Brain microvascular endothelial cell (primary cell): ENCODE results near the gene OR4K5.

Experiments
- DNase-seq: peaks from one replicate; pipeline ENCODE4 v3.0.0-alpha.2; 2020
- H3K27ac ChIP-seq: fragments of 250-450 bp; sonication (Bioruptor Pico); 2 replicates; pipeline ENCODE4 v1.5.1; 2020; ENCODE audit warnings: mild to moderate bottlenecking, moderate library complexity
- H3K27me3 ChIP-seq: fragments of 250-450 bp; sonication (Bioruptor Pico); replicated peaks from 2 replicates; pipeline ENCODE4 v1.5.1; 2020; ENCODE audit warnings: mild to moderate bottlenecking
- H3K36me3 ChIP-seq: fragments of 250-450 bp; sonication (Bioruptor Pico); replicated peaks from 2 replicates; pipeline ENCODE4 v1.5.1; 2020; ENCODE audit warnings: mild to moderate bottlenecking
- H3K4me3 ChIP-seq: 2 replicates; pipeline ENCODE4 v1.5.1; 2011; ENCODE audit warnings: low read depth, mild to moderate bottlenecking, control low read depth, low read length, moderate library complexity
- CTCF ChIP-seq: IDR thresholded peaks from 2 replicates; pipeline ENCODE4 v1.5.1; 2011; ENCODE audit warnings: low read depth, mild to moderate bottlenecking, moderate library complexity, low read length, control low read depth, inconsistent platforms; ENCODE audit errors: missing control alignments
- in situ Hi-C: cut with HindIII; loops from 2 replicates; pipeline ENCODE4 v1.10.0; 2017; ENCODE audit warnings: low sequenced_read_pairs, low pct_ligation_motif_present

Gene OR4K5

DNA sequence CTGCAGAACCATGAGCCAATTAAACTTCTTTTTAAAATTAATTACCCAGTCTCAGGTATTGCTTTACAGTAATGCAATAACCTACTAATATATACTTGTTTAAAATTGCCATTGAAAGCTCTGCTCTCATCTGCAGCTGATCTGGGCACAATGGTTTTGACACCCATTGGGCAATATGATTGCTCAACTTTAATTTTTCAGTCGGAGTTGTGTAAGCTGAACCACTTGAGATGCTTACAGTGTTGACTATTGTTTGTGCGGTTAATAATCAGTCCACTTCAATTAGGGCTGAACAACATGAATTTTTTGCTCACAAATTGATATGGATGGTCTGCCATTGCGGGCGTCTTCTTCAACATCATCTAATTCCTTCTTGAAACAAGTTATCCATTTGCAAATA is 18.0 kb upstream of the OR4K5 start:
- H3K27ac ChIP-seq = no peak overlapping the region
- no peak for TF ChIP-seq CTCF
- H3K4me3 ChIP-seq = no peak overlapping the region
- in situ Hi-C loops = no loop called here
- no peaks in the 10 kb centered on the region for H3K27me3 ChIP-seq
- no peaks in the 10 kb centered on the region for H3K36me3 ChIP-seq
- no peak for DNase-seq

DNA sequence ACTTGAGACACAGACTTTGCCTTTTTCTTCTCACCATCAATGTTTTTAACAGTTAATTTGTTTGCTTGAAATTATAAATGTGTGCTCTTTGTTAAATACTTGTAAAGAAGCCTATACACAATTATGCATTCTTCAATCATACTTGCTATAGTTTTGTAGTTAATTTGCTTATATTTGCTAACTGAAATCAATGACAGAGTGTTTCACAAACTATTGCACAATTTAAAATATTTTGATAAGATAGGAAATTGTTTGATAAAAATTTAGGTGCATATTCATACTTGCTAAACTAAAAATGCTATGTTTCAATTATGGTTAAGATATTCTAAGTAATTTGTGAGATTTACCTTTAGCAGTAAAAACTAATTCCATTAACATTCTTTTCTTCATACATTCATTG is 13.7 kb upstream of the OR4K5 start:
- no peaks in the 10 kb centered on the region for H3K27me3 ChIP-seq
- TF ChIP-seq CTCF = no peak
- H3K4me3 ChIP-seq = no peak overlapping the region
- H3K27ac ChIP-seq = no peak overlapping the region
- no peak for DNase-seq
- in situ Hi-C loops = no loop called here
- no peaks in the 10 kb centered on the region for H3K36me3 ChIP-seq

GRCh38 chr14:19911114-19911513 is 9.3 kb upstream of the OR4K5 start:
- Histone ChIP-seq H3K27me3 (no peaks in the 10 kb centered on the region), H3K4me3 (no peak overlapping the region), H3K27ac (no peak overlapping the region), H3K36me3 (no peaks in the 10 kb centered on the region)
- in situ Hi-C loops = no loop called here
- DNase-seq = no peak
- TF ChIP-seq CTCF = no peak

DNA sequence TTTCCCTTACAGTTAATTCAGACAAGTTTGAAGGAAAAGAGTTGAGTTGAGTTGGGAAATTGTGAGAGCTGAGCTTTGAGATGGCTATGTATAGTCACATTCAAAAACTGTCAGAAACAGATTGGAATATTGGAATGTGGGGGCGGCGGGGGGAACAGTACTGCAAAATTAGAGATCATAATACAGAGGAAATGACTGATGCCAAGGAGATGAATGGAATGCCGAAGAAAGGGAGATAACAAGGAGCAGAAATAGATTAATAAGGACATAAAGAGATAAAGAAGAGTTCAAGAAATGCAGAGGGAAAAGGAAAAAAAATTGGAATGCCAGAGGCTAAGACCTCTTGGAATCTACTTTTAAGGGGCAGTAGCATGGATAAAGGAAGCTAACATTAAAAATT is 3.2 kb upstream of the OR4K5 start:
- in situ Hi-C loops = no loop called here
- no peak for DNase-seq
- Histone ChIP-seq H3K27me3 (no peaks in the 10 kb centered on the region), H3K36me3 (no peaks in the 10 kb centered on the region), H3K4me3 (no peak overlapping the region), H3K27ac (no peak overlapping the region)
- TF ChIP-seq CTCF = no peak

GRCh38 chr14:19917955-19918518 is 2.4 kb upstream of the OR4K5 start:
- H3K27me3 ChIP-seq = no peaks in the 10 kb centered on the region

More at GRCh38 chr14:19917955-19918518, 2.4 kb upstream of the OR4K5 start:
- in situ Hi-C loops = no loop called here
- no peak overlapping the region for H3K4me3 ChIP-seq
- no peak for DNase-seq
- TF ChIP-seq CTCF = no peak
- H3K36me3 ChIP-seq = no peaks in the 10 kb centered on the region
- no peak overlapping the region for H3K27ac ChIP-seq
